ENCODE data around the gene SHC3. TPM values are rescaled to one million over a fixed set of nuclear protein-coding genes. Genes with fewer than 3 reads are reported as not detected.

SHC3 gene
- total and polyA plus RNA-seq, 5 experiments from 2014 or later: 0.11 to 0.42 TPM; not detected in 3

- H3K36me3 Mint-ChIP-seq: no peaks in the 10 kb centered on the region
- H3K27ac Mint-ChIP-seq: no peak overlapping the region
- POLR2A ChIA-PET: no interaction called here
- no peaks in the 10 kb centered on the region for H3K4me1 Mint-ChIP-seq
- no peak overlapping the region for H3K4me3 Mint-ChIP-seq
- DNase-seq (no peak), ATAC-seq (no peak)
- no peaks in the 10 kb centered on the region for H3K9me3 Mint-ChIP-seq
- peaks cover 9 to 22% (median 12%) of the 10 kb centered on the region in 5 donors for H3K27me3 Mint-ChIP-seq
Measured at GRCh38 chr9:88974641-88975040, 204.0 kb downstream of the SHC3 start.

DNA sequence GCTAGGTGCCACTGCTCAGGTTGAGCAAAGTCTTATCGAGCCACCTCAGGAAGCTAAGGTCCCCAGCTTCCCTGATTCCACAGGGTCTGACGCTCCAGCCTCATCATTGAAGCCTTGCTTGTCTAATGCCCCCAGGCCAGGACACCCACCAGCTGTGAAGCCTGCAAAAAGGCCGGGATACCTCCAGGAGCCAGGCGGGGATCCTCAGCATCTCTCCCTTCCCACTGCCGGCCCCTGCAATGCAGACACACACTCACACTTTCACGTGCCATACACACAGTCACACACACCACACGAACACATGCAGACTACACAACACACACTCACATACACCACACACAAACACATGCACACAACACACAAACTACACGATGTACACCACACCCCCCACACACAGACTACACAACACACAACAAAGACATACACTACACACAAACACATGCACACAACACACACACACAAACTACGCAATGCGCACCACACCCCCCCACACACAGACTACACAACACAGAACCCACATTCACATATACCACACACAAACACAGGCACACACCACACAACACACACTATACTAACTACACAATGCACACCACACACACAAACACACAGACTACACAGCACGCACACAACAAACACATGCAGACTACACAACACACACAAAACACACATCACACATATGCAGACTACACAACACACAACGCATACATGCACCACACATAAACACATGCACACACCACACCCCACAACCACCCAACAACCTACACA is 205.2 kb downstream of the SHC3 start:
- POLR2A ChIA-PET: no interaction called here
- no peak for ATAC-seq
- H3K9me3 Mint-ChIP-seq: no peaks in the 10 kb centered on the region

GRCh38 chr9:88972401-88972800 is 206.2 kb downstream of the SHC3 start:
- DNase-seq (no peak), ATAC-seq (no peak)
- H3K27ac Mint-ChIP-seq: no peak overlapping the region
- no peaks in the 10 kb centered on the region for H3K9me3 Mint-ChIP-seq
- H3K36me3 Mint-ChIP-seq: no peaks in the 10 kb centered on the region
- POLR2A ChIA-PET: interaction anchor here (0.5 kb wide), 1 partner anchor 14 kb away, joined by 3 read pairs; no protein-coding TSS in a partner anchor
- H3K27me3 Mint-ChIP-seq: peaks cover 4 to 28% (median 10%) of the 10 kb centered on the region in 5 donors
- no peaks in the 10 kb centered on the region for H3K4me1 Mint-ChIP-seq
- H3K4me3 Mint-ChIP-seq: no peak overlapping the region

More for the DNA sequence above, 205.2 kb downstream of the SHC3 start:
- Mint-ChIP-seq H3K27ac (no peak overlapping the region), H3K4me3 (no peak overlapping the region), H3K27me3 (peaks cover 8 to 34% (median 12%) of the 10 kb centered on the region in 5 donors), H3K36me3 (no peaks in the 10 kb centered on the region), H3K4me1 (no peaks in the 10 kb centered on the region)
- no peak for DNase-seq

DNA sequence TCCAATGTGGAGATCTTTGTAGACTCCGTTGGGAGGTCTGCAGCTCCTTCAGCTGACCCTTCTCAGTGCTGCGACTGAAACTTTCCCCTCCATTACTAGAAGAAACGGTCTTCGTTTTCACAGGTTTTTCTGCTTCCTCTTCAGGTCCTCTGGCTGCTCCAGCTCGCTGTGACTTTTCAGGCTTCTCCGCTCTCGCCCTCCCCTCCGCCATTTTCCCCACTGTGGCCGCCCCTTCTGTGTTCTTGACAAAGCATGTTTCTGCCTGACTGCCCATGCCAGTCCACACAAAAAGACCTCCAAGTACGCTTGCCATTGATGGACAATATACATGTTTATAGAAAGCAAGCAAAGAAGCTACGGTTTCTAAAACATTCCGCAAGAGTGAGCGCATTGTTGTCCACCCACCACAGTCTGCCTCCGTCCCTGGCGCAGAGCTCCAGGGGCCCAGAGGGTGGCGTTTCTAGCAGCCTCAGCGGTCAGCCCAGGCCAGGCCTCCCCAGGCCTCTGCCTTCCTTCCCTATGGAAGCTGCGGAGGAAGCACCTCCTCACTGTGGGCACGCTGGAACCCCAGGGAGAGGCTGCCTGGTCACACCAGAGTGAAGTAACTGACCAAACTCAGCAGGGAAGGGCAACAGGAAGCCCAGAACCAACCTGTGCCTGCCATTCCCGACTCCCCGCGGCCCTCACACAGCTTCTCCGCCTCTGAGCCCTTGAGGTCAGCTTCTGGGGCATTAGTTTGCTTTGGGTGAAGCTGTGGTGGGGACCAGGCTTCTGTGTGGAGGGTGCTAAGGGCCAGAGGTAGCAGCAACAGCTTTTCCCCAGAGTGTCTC is 207.3 kb downstream of the SHC3 start:
- H3K4me1 Mint-ChIP-seq: no peaks in the 10 kb centered on the region
- ATAC-seq (no peak), DNase-seq (no peak)
- no peaks in the 10 kb centered on the region for H3K36me3 Mint-ChIP-seq
- POLR2A ChIA-PET: no interaction called here
- no peak overlapping the region for H3K4me3 Mint-ChIP-seq
- H3K27me3 Mint-ChIP-seq: peaks cover 0 to 17% (median 3%) of the 10 kb centered on the region in 5 donors
- H3K9me3 Mint-ChIP-seq: no peaks in the 10 kb centered on the region
- H3K27ac Mint-ChIP-seq: no peak overlapping the region

DNA sequence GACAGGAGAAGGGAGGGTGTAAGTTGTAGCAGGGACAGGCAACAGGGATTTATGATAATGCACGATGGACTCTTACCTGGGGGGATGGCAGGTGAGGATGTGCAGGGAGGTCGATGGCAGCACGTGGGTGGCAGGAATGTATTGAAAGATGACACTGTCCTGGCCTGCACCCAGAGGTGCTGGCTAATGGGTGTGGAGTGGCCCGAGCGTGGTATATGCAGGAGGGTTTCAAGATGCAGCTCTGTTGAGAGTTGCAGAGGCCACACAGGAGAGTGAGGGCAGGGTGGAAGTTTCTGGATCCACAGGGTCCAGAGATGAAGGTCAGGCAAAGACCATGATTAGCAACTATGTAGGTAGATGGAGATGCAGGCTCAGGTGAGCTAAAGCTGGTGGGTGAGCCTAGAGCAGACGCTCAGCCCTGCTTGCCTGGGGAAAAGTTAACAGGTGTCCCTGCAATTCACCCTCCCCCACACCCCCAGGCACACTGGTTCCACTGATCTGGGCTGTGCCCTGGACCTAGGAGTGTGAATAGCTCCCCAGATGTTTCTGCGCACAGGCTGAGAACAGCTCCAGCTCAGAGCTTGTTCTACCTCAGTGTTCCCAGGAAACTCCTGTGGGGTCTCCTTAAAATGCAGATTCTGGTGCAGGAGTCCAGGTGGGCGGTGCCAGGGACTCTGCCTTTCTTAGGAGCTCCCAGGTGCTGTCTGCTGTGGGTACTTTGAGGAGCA is 208.8 kb downstream of the SHC3 start:
- Mint-ChIP-seq H3K27me3 (peaks cover 0 to 16% (median 3%) of the 10 kb centered on the region in 5 donors), H3K36me3 (no peaks in the 10 kb centered on the region), H3K4me3 (no peak overlapping the region), H3K9me3 (no peaks in the 10 kb centered on the region), H3K4me1 (peaks cover 0 to 2% (median 0%) of the 10 kb centered on the region in 4 donors), H3K27ac (peak overlapping the region in 1 of 10 donors; percentile 12)
- POLR2A ChIA-PET: no interaction called here
- DNase-seq: no peak
- ATAC-seq: no peak

- H3K4me1 Mint-ChIP-seq: peaks cover 0 to 2% (median 0%) of the 10 kb centered on the region in 4 donors
- no peak overlapping the region for H3K4me3 Mint-ChIP-seq
- no peaks in the 10 kb centered on the region for H3K36me3 Mint-ChIP-seq
- peaks cover 0 to 16% (median 3%) of the 10 kb centered on the region in 5 donors for H3K27me3 Mint-ChIP-seq
- no peak for DNase-seq
- H3K27ac Mint-ChIP-seq: no peak overlapping the region
- no peak for ATAC-seq
- POLR2A ChIA-PET: no interaction called here
- no peaks in the 10 kb centered on the region for H3K9me3 Mint-ChIP-seq
Measured at GRCh38 chr9:88968799-88969198, 209.8 kb downstream of the SHC3 start.

GRCh38 chr9:88966894-88967676 is 211.5 kb downstream of the SHC3 start:
- DNase-seq: no peak
- Mint-ChIP-seq H3K27ac (no peak overlapping the region), H3K4me1 (peaks cover 0 to 2% (median 0%) of the 10 kb centered on the region in 4 donors), H3K36me3 (no peaks in the 10 kb centered on the region), H3K27me3 (peaks cover 0 to 16% (median 3%) of the 10 kb centered on the region in 5 donors), H3K9me3 (no peaks in the 10 kb centered on the region), H3K4me3 (no peak overlapping the region)
- ATAC-seq: no peak
- POLR2A ChIA-PET: no interaction called here

DNA sequence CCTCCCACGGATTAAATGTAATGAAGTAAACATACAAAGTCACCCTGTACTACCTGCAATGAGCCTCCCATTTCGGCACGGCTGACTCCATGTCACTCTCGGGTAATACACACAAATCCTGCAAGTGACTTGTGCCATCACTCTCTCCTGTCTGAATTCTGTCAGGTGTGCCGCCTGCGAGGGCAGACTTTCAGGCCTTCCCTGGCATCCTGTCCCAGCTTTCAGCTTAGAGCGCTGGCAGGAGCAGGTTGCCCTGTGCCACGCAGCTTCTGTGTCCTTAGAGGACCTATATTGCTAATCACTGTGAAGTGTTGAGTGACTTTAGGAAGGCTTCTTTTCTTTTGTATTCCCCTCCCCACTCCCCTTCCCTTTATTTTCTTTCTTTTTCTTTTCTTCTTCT is 213.1 kb downstream of the SHC3 start:
- no peak overlapping the region for H3K27ac Mint-ChIP-seq
- peaks cover 0 to 16% (median 8%) of the 10 kb centered on the region in 5 donors for H3K27me3 Mint-ChIP-seq
- H3K36me3 Mint-ChIP-seq: no peaks in the 10 kb centered on the region
- no peak for DNase-seq
- POLR2A ChIA-PET: no interaction called here
- H3K4me3 Mint-ChIP-seq: no peak overlapping the region
- no peaks in the 10 kb centered on the region for H3K9me3 Mint-ChIP-seq
- peaks cover 0 to 2% (median 0%) of the 10 kb centered on the region in 4 donors for H3K4me1 Mint-ChIP-seq
- ATAC-seq: no peak

DNA sequence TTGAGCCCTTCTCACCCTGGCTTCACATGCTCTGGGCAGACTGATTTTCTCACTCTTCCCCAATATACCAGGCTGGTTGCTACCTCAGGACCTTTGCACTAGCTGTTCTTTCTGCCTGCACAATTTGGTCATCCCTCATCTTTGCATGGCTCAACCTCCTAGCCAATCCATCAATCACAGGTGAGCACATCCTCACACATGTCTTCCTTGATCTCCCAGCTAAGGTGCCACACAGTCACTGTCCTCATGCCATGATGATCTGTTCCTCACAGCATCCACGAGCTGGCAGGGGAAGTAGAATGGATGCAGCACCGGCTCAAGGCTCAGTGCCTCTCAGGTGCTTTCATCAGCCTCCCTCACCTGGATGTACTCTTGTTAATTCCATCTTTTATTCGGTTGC is 218.0 kb downstream of the SHC3 start:
- Mint-ChIP-seq H3K9me3 (no peaks in the 10 kb centered on the region), H3K36me3 (no peaks in the 10 kb centered on the region), H3K27me3 (peaks cover 7 to 21% (median 9%) of the 10 kb centered on the region in 5 donors), H3K4me1 (no peaks in the 10 kb centered on the region), H3K27ac (no peak overlapping the region), H3K4me3 (no peak overlapping the region)
- DNase-seq: no peak
- no peak for ATAC-seq
- POLR2A ChIA-PET: no interaction called here

DNA sequence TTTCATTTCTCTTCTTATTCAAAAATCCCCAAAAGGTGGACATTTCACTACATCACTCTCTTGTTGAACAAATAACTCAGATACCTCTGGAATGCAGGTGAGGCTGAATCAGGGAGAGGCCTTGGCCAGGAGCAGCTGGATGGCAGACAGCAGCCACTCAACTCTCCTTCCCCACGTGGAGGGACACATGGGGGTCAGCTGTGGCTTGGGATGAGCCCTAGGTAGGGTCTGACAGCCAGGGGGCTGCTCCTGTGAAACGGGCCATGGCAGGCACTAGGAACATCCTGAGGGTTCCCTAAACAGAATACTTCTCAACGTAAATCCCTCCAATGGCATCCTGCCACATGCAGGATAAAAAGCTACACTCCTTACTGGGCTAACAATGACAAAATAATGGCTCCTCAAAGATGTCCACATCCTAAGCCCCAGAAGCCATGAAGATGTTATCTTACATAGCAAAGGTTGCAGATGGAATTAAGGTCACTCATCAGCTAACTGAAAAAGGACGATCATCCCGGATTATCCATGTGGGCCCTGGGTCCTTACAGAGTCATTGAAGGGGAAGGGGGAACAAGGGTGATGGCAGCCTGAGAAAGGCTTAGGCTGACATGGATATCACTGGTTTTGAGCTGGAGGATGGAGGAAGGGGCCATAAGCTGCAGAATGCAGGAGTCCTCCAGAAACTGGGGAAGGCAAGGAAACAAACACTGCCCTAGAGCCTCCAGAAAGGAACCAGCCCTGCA is 218.7 kb downstream of the SHC3 start:
- POLR2A ChIA-PET: no interaction called here
- Mint-ChIP-seq H3K9me3 (no peaks in the 10 kb centered on the region), H3K27ac (no peak overlapping the region), H3K4me1 (no peaks in the 10 kb centered on the region), H3K27me3 (peaks cover 9 to 25% (median 16%) of the 10 kb centered on the region in 5 donors), H3K4me3 (no peak overlapping the region), H3K36me3 (no peaks in the 10 kb centered on the region)
- DNase-seq (no peak), ATAC-seq (no peak)

- Mint-ChIP-seq H3K27me3 (peaks cover 11 to 42% (median 23%) of the 10 kb centered on the region in 5 donors), H3K36me3 (no peaks in the 10 kb centered on the region), H3K4me1 (peaks cover 0 to 12% (median 4%) of the 10 kb centered on the region in 4 donors), H3K4me3 (no peak overlapping the region), H3K9me3 (no peaks in the 10 kb centered on the region), H3K27ac (no peak overlapping the region)
- ATAC-seq (no peak), DNase-seq (no peak)
- POLR2A ChIA-PET: no interaction called here
Measured at GRCh38 chr9:88957526-88957925, 221.1 kb downstream of the SHC3 start.
